Hypothalamus (tissue), 51 donors: ENCODE data around the gene CDCP1.
A peak's percentile ranks its signal among the peaks of the same experiment; 100 is the strongest.
"Not testable (repeated sequence)": the region's sequence is repeated elsewhere in the genome, so short reads cannot be mapped to it uniquely, and the experiment has no call there.

Source experiments
- DNase-seq, 51 donors: peaks; one replicate each; lab custom pipeline; 2025; lab: John Stamatoyannopoulos, UW

Gene CDCP1

DNA sequence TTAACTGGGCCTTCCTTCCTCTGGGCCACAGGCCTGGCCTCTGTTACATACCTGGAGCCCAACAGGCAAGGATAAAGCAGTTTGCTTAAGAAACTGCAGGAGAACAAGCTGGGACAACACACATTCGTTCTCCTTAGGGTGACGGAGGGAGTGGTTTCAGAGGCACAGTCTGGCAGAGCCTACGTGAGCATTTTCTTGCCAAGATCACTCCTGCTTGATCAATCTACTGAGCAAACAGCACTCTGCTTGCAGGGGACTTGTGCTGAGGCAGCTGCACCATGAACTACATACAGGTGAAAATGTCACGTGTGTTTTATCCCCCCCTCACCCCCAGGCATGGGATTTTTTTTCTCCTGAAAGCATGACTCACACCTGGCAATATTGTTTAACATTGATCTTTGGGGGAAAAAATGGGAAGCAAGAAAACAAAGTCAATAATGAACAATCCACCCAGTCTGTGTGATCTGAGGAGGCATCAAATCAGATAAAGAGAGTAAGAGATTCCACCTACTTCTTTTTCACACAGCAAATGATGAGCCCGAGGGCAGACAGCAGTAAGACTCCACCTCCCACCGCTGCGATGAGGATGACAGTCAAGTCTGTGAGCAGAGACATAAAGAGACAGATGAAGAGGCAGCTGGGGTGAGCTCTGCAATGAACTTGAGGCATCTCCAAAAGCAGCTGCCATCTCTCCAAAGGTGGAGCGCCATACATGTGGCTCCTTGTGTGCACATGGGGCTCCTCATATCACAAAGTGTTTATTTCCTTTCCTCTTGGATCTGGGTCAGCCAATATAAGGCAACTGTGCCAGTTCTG lies 57.4 kb downstream of the CDCP1 start:
- peak in 2 of 51 donors; percentile 13 to 48 for DNase-seq

DNA sequence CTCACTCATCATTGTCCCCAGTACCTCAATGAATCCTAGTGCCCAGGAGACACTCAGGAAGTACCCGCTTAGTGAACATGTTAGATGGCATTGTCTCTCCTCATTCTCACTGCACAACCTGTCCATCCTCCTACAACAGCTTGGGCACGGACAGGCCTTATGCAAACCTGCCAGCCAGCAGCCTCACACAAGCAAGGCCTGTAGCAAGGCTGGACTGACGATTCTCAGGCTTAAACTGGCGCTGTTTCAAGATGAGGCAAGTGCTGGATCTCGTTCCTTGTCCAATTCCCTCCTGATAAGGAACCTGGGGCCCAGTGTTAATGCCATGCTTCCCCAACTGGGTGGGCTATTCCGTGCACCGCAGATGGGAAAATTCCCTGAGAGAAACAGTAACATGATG lies 59.0 kb downstream of the CDCP1 start:
- DNase-seq, result no peak

DNA sequence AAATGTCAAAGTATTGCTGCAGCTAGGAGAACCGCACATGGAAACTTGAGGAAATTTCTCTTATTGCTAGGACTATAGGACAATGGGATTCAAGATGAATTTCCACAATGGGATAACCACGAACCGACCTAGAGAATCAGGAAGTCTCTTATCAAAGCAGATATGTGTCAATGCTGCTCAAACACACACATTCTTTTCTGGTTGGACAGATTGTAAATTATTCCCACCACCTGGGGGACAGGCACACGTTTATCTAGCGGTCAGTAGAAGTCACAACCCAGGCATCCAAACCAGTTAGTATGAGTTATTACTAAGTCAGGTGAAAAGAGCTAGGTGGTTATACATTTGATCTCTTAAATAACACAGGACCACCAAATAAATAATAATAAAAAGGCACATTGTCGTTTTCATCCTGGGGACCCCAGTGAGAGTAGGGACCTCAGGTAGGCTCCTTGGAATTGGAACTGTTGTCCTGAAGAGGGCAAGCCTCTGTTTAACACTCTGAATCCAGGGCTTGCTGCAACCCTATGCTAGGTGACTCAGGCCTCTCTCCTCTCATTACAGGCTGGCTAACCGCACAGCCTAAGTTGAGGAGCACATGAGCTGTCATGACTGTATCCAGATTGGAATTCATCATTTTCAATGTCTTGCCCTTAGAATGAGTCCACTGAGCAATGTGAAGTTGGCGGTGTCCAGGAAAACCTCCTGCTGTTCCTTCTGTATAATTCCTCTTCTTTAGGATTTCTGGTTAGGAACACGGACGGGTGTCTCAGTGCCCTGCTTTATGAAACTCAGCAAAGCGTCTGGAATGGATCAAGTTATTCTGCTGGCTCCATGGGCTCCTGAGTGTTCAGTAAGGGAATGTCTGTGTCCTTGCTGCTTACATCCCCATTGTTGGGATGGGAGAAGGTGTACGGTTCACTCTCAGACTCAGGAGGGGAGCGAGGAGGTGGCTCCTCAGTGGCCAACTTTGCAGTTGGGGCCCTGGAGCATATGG lies 61.1 kb downstream of the CDCP1 start:
- no peak for DNase-seq

DNA sequence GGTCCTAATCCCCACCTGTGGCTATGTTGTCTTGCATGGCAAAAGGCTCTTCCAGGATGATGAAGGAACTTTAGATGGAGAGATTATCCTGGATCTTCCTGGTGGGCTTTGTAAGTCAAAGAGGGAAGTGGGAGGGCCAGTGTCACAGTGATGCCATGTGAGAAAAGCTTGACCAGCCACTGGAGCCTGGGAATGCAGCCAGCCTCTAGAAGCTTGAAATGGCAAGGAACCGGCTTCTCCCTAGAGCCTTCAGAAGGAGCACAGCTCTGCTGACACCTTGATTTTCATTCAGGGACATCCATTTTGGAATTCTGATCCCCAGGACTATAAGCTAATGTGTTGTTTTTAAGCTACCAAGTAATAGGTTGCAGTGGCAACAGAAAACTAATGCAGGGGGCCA lies 61.8 kb downstream of the CDCP1 start:
- DNase-seq, result peak in 3 of 51 donors; percentile 2 to 8 (median 4)

DNA sequence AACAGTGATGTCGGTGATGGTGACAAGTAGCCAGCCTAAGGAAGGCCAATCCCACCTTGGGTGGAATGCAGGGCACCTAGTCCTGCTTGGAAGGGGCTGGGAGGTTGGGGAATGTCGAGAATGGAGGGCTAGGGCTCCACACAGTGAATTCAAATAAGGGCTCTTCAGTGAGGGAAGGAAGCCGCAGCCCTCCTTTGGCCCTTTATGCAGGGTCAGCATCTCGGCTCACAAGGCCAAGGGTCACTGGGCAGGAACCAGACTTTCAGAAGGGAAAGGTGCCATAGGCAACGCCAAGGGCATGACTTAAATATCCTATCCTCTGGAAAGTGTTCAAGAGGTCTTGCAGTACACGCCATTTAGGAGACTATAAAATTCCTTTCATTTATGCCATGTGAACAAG lies 63.2 kb downstream of the CDCP1 start:
- DNase-seq, result no peak

DNA sequence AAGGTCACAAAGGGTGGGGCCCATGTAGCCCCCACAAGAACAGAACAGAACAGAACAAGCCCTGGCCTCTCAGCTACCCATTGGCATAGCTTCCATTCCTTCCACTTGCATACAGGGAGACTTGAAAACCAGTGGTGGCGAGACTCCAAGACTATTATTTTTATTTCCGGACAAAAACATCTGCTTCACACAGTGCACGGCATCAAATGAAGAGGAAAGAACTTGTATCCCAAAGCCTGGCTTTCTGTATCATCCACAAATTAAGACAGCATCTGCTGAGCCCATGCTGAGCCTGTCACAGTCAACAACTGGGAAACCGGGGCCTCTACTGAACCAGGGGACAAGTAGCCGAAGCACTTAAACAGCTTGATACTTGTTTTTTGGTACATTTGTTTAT lies 64.0 kb downstream of the CDCP1 start:
- no peak for DNase-seq

DNA sequence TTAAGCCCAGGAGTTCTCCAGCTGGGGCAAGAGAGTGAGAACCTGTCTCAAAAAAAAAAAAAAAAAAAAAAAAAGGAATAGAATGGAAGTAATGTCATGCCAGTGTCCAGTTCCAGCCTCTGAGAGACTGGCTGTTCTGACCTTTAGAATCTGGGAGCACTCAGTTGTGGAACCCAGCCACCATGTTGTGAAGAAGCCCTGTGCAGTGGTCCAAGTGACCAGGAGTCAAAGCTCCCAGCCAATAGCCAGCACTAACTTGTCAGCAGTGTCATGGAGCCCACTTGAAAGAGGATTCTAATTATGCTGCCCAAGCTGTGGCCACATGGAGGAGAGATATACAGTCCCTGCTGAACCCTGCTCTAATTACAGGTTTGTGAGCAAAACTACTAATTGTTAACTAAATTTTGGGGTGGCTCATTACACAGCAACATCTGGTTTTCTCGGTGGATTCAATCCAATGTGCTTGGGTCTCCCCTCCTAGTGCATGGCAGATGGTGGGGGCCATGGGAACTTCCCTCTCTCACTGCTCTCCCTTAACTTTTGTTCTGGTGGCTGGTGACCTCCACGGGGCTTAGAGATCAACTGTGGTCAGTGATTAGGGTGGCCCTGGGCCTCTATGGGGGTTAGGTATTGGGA lies 64.6 kb downstream of the CDCP1 start:
- DNase-seq, result no peak

DNA sequence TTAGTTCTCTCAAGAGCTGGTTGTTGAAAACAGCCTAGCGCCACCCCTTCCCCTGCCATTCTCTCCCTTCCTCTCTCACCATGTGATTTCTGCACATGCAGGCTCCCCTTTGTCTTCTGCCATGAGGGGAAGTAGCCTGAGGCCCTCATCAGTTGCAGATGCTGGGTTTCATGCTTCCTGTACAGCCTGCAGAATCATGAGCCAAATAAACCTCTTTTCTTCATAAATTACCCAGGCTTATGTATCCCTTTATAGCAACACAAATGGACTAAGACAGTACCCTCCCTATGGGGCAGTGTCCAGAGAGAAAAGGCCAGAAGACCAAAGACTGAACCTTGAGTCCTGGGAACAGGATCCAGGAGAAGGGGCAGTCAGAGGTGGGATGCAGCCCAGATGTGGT lies 65.4 kb downstream of the CDCP1 start:
- no peak for DNase-seq

DNA sequence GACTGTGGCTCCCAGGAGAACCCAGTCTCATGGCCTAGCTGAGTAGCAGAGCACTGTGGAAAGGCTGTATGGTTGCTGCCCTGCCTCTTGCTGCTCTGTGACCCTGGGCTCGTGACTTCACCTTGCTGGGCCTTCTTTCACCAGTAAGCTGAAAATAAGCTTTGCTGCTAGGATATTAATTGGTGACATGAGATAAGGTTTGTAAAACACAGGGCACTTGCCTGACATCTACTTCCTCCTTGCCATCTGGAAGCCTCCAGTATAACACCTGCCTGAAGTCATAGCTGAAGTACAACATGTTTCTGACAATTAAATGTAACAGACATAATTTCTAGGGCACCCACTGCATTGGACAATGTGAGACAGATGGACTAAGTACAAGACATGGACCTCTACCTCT lies 66.5 kb downstream of the CDCP1 start:
- no peak for DNase-seq

DNA sequence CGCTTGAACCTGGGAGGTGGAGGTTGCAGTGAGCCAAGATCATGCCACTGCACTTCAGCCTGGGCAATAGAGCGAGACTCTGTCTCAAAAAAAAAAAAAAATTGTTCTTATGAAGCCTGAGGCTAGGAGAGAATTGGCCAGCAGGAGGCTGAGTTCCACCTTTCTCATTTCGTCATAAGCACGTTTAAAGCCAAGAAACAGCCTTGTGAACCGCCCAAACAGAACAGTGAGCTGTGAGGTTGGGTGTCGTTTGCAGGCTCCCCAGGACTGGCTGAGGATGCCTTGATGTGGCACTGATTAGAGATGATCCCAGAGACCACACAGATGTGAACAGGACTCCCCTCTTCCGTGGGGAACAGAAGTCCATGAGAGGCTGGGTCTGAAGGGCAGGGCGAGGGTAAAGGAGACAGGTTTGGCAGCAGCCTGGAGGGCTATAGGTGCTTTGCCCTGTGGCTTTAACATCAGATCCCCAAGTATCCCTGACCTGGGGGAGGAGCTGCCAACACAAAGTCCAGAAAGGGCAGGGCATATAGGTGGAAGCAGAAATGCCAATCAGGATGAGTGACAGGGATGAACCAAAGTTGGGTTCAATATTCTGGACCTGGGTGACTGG lies 67.2 kb downstream of the CDCP1 start:
- no peak for DNase-seq

DNA sequence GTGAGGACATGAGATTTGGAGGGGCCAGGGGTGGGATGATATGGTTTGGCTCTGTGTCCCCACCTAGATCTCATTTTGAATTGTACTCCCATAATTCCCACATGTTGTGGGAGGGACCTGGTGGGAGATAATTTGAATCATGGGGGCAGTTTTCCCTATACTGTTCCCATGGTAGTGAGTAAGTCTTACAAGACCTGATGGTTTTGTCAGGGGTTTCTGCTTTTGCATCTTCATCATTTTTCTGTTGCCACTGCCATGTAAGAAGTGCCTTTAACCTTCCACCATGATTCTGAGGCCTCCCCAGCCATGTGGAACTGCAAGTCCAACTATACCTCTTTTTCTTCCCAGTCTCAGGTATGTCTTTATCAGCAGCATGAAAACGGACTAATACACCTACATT lies 67.9 kb downstream of the CDCP1 start:
- not testable (repeated sequence) for DNase-seq

DNA sequence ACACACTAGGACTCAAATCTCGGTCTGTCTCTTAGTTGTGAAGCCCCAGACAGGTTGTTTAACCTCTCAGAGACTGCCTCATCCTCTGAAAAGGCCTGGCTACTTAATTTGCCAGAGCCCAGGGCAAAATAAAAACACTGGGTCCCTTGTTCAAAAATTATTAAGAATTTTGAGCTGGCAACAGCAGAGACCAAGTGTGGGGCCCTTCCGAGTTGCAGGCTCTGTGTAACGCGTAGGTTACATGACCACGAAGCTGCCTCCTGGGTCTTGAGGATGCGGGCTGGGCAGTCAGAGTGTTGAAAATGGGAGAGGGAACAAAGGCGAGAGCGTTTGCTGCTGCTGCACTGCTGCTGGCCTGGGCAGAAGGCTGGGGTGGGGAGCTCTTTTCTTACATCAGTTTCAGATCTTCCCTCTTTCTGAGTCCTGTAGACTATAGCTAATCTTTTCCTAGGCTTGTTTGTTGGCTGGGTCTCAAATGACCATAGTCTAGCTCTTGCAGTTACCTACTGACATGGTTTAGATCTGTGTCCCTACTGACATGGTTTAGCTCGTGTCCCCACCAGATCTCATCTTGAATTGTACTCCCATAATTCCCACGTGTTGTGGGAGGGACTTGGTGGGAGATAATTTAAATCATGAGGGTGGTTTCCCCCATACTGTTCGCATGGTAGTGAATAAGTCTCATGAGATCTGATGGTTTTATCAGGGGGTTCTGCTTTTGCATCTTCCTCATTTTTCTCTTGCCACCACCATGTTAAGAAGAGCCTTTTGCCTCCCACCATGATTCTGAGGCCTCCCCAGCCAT lies 70.2 kb downstream of the CDCP1 start:
- DNase-seq, result no peak

DNA sequence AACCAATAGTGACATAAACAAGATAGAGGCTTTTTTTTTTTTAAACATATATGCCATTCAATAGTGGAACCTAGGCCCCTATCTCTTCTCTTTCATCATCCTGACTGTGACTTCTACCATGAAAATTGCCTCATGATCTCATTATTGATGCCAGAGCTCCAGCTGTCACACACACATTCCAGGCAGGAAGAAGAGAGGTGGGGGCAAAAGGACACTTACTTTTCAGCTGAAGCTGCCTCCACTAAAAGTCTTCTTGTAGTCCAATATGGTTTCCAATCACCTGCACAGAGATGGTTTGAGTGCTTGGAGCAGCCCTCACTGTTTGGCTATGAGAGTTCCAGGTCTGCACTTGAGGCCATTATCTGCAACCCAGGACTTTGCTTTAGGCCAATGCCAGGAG lies 75.1 kb downstream of the CDCP1 start:
- no peak for DNase-seq

DNA sequence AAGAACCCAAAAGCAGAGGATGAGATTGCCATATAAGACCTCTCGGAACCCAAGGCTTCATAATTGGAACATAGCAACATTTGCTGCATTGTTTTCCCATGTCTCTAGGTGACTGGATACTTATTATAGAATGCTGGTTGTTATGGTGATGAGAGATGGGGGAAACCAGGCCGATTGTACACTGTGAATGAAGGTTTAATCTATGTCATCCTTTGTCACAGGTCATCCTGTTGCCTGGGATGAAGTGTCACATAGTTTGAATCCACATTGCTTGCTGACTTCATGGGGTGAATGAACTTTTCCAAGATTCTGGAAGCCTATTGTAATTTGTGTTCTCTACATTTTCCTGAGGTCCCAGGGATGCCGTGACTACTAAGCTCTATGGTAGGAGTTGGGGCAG lies 78.2 kb downstream of the CDCP1 start:
- DNase-seq, result no peak

DNA sequence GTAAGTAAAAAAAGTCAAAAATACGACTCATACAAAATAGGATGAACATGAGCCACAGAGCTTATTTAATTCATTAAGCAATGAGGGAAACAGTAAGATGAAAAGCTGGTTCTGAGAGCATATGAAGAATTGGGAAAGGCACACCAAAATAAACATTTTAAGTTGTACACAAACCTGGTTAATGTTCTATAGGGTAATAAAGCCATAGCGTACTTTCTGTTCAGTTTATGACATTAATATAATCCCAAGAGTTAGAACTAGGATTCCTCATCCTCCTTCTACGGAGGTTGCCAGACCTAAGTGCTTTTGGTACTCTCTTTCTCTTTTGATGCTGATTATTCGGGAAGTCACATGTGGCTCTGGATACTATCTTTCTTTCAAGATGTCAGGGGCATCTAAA lies 78.7 kb downstream of the CDCP1 start:
- DNase-seq, result no peak

DNA sequence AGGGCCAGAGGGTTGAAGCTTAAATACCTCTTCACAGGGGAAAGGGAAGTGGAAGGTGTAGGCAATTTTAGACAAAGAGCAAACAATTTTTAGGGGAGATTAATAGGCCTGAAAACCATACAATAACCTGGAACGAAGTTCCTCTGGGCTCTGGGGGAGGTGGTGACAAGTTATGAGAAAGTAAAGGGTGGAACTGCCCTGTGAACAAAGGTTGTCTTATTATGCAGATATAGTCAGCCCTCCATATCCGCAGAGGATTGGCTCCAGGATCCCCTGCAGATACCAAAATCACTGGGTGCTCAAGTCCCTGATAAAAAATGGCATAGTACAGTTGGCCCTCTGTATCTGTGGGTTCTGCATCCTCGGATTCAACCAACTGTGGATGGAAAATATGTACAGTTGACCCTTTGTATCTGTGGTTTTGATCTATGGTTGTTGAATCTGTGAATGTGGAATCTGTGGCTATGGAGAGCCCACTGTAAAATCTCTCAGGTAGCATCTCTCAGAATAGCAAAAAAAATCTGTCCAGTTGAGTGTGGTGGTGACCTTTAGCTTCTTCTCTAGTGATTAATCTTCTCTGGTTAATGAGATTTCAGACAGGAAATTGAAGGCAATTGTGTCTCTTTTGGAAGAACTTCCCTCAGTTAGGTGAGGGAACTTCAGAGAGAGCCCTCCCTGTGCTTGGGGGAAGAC lies 79.9 kb downstream of the CDCP1 start:
- DNase-seq, result no peak

DNA sequence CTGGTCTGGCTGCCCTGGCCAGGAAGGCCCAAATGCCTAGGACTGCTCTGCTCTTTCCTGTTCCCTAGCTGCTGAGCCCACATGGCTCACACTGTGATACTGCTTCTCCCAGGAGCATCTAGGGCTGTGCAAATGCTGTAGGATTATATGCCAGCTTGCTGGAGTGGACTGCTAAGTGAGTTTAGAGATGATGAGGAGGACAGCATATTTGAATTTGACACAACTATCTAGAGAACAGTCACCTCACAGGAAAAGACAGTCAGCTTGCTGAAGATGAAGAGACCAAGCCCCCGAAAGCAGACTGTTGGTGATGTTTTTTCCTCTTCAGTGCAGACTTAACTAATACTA lies 80.8 kb downstream of the CDCP1 start:
- no peak for DNase-seq

DNA sequence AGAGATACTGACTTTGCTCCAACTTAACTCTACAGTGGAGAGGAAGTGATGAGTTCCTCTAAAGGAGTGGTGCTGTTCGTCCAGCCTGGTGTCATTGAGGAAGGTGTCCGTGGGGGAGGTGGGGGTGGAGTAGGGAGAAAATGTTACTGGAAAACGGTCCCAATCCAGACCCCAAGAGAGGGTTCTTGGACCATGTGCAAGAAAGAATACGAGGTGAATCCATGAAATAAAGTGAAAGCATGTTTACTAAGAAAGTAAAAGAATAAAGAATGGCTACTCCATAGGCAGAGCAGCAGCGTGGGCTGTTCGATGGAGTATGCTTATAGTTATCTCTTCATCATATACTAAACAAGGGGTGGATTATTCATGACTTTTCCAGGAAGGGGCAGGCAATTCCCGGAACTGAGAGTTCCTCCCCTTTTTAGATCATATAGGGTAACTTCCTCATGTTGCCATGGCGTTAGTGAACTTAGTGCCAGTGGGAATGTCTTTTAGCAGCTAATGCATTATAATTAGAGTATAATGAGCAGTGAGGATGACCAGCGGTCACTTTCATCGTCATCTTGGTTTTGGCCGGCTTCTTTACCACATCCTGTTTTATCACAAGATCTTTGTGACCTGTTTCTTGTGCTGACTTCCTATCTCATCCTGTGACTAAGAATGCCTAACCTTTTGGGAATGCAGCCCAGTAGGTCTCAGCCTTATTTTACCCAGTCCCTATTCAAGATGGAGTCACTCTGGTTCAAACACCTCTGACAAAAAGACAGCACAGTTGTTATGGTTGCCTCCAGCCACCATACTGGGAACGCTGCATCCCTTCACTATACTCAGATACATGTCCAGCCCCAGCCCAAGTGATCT lies 81.4 kb downstream of the CDCP1 start:
- DNase-seq, result peak in 2 of 51 donors; percentile 3 to 5

DNA sequence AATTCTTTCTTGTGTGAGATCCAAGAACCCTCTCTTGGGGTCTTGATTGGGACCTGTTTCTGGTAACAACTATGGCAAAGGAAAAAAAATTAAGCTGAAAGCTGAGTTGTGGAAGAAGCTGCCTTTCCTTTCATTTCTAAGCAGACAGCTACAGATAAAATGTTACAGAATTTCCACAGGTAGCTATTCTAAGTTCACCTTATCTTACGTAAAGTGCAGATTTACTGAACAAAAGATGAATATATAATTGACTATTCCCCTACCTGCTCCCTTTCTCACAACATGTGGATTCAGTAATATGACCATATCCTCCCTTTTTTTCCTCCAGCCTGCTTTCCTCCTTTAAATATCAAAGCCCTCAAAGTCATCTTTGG lies 83.5 kb downstream of the CDCP1 start:
- no peak for DNase-seq
